K562 (cell line): Measurements from ENCODE around the gene TPSG1. TPM values are rescaled to one million over a fixed set of nuclear protein-coding genes. Genes with fewer than 3 reads are reported as not detected.

ENCODE experiments used
- ATAC-seq: fragments of 200-7000 bp; cut with Tn5 transposase; 3 replicates; pipeline ENCODE4 v1.9.1; 2020; ENCODE audit warnings: moderate library complexity
- BruUV-seq: library from RNA; stranded (reverse); fragments of 400-500 nt; replicated peaks from 2 replicates; lab custom pipeline; 2021; lab: Mats Ljungman, UMichigan
- CTCF ChIA-PET: fragments of 300-600 bp; formaldehyde crosslinking; extraction: SDS; loops from one replicate; lab custom pipeline; 2021; ENCODE audit warnings: low intra/inter-chr PET ratio; lab: Yijun Ruan, JAX
- POLR2A ChIA-PET: fragments of 300-600, 350-650 bp; sonication (Branson Sonifier 250); formaldehyde crosslinking; extraction: SDS; loops from one replicate; lab custom pipeline; 2021; ENCODE audit warnings: antibody characterized with exemption, inconsistent platforms; lab: Yijun Ruan, JAX
- DNase-seq, 4 experiments: peaks; one replicate each; pipeline versions ENCODE4 v3.0.0 to v3.0.0-alpha.2; 2011 to 2018; ENCODE audit warnings: low spot score in 3 of 4, mixed read lengths in 3 of 4; ENCODE audit errors: extremely low read depth in 1 of 4
- FAIRE-seq: peaks from 2 replicates; lab custom pipeline; 2011; peaks lifted over from hg19 to GRCh38; lab: Jason Lieb, UNC
- H2AFZ ChIP-seq: 2 replicates; pipeline ENCODE4 v1.6.0; 2011; ENCODE audit warnings: low read depth, low read length, control low read depth, inconsistent platforms
- H3K27ac ChIP-seq: fragments of 200-600 bp; 3 replicates; pipeline ENCODE4 v1.8.0; 2011; ENCODE audit warnings: low read depth, mild to moderate bottlenecking, control low read depth, inconsistent platforms, low read length, moderate library complexity, mixed read lengths; ENCODE audit errors: extremely low read depth
- H3K27me3 ChIP-seq, 2 experiments: fragments of 300-600 bp in 1 of 2; 2 replicates in 1 of 2; 3 replicates in 1 of 2; pipeline versions ENCODE4 v1.6.0 to v1.8.0; 2011; ENCODE audit warnings: inconsistent platforms in 2 of 2, low read length in 2 of 2, mild to moderate bottlenecking in 1 of 2, mixed read lengths in 1 of 2, moderate library complexity in 1 of 2; ENCODE audit not compliant: control insufficient read depth in 2 of 2, insufficient read depth in 2 of 2
- H3K36me3 ChIP-seq: fragments of 300-600 bp; 3 replicates; pipeline ENCODE4 v1.8.0; 2011; ENCODE audit warnings: mild to moderate bottlenecking, low read length, inconsistent platforms; ENCODE audit not compliant: control insufficient read depth, insufficient read depth
- H3K4me1 ChIP-seq, 2 experiments: fragments of 200-600 bp in 1 of 2; replicated peaks in 1 of 2; 2 replicates in 1 of 2; 3 replicates in 1 of 2; pipeline versions ENCODE4 v1.5.1 to v1.8.0; 2011; ENCODE audit warnings: inconsistent platforms in 2 of 2, low read length in 2 of 2, mild to moderate bottlenecking in 1 of 2, mixed read lengths in 1 of 2, moderate library complexity in 1 of 2; ENCODE audit not compliant: control insufficient read depth in 2 of 2, insufficient read depth in 2 of 2
- H3K4me2 ChIP-seq: 2 replicates; pipeline ENCODE4 v1.6.1; 2011; ENCODE audit warnings: low read length, control low read depth, inconsistent platforms, mixed read lengths; ENCODE audit not compliant: insufficient read depth
- H3K4me3 ChIP-seq: fragments of 200-600 bp; sonication (generic), shearing (Covaris generic); 2 replicates; pipeline ENCODE4 v1.5.1; 2016; ENCODE audit warnings: control low read depth, inconsistent platforms
- H3K79me2 ChIP-seq: fragments of 200-600 bp; 3 replicates; pipeline ENCODE4 v1.8.0; 2011; ENCODE audit warnings: low read length, inconsistent platforms; ENCODE audit not compliant: control insufficient read depth, insufficient read depth
- H3K9ac ChIP-seq, 2 experiments: 2 replicates each; pipeline versions ENCODE4 v1.6.0 to v1.6.1; 2011; ENCODE audit warnings: low read depth in 2 of 2, low read length in 2 of 2, control low read depth in 1 of 2, inconsistent platforms in 1 of 2, mild to moderate bottlenecking in 1 of 2, mixed read lengths in 1 of 2; ENCODE audit not compliant: insufficient read depth in 1 of 2
- H3K9me1 ChIP-seq: one replicate; pipeline ENCODE4 v1.6.0; 2011; ENCODE audit warnings: inconsistent platforms, mild to moderate bottlenecking, low read length, moderate library complexity; ENCODE audit not compliant: control insufficient read depth, insufficient read depth
- H3K9me3 ChIP-seq: replicated peaks from 2 replicates; pipeline ENCODE4 v1.5.1; 2011; ENCODE audit warnings: low read depth, low read length, inconsistent platforms; ENCODE audit not compliant: control insufficient read depth, insufficient read depth
- H4K20me1 ChIP-seq: replicated peaks from 2 replicates; pipeline ENCODE4 v1.6.1; 2011; ENCODE audit warnings: low read length, inconsistent platforms, mixed read lengths; ENCODE audit not compliant: control insufficient read depth, insufficient read depth
- ATF4 ChIP-seq: fragments of 450-650 bp; formaldehyde crosslinking; IDR thresholded peaks from 2 replicates; pipeline ENCODE4 v1.4.0; 2022; ENCODE audit warnings: mild to moderate bottlenecking, moderate library complexity
- BRD4 ChIP-seq: fragments of 200-600 bp; sonication (generic); IDR thresholded peaks from 2 replicates; pipeline ENCODE4 v1.6.1; 2017; ENCODE audit warnings: inconsistent platforms
- ELF4 ChIP-seq: fragments of 450-650 bp; formaldehyde crosslinking; IDR thresholded peaks from 2 replicates; pipeline ENCODE4 v1.4.0; 2022; ENCODE audit warnings: missing genetic modification characterization
- ESRRB ChIP-seq: fragments of 250-450 bp; sonication (Bioruptor Pico); IDR thresholded peaks from 2 replicates; pipeline ENCODE4 v1.5.0; 2020; ENCODE audit warnings: mild to moderate bottlenecking, moderate library complexity, borderline replicate concordance
- MEF2D ChIP-seq: conservative IDR thresholded peaks from 2 replicates; pipeline ENCODE4 v1.6.1; 2016; ENCODE audit warnings: low read depth, missing genetic modification characterization, missing compliant biosample characterization
- U2AF1 ChIP-seq: fragments of 200-400 bp; formaldehyde crosslinking; optimal IDR thresholded peaks from 2 replicates; pipeline ENCODE3; 2017; ENCODE audit warnings: mild to moderate bottlenecking, low read depth, low read length, moderate library complexity
- ZNF239 ChIP-seq: fragments of 250-450 bp; sonication (Bioruptor Pico); IDR thresholded peaks from 2 replicates; pipeline ENCODE4 v1.4.0; 2020; ENCODE audit warnings: mild to moderate bottlenecking
- ZNF778 ChIP-seq: fragments of 450-650 bp; formaldehyde crosslinking; IDR thresholded peaks from 2 replicates; pipeline ENCODE4 v1.4.0; 2020; ENCODE audit warnings: mild to moderate bottlenecking, moderate library complexity
- WGBS: fragments of 100-300 bp; shearing (Covaris generic); methylation state at CpG from one replicate; pipeline ENCODE4 v1.1.6; 2016; ENCODE audit warnings: low coverage, mixed read lengths; ENCODE audit not compliant: insufficient coverage; ENCODE audit errors: missing lambda C conversion rate; 5-methylcytosine and 5-hydroxymethylcytosine counted together
- in situ Hi-C: fragments of 300-500 bp; cut with MboI; formaldehyde crosslinking; loops from 4 replicates; pipeline ENCODE4 v1.15.0; 2018; ENCODE audit warnings: inconsistent platforms, mixed read lengths
- intact Hi-C: fragments of 100-400 bp; cut with micrococcal nuclease; formaldehyde crosslinking; loops from 2 replicates; pipeline ENCODE4 v1.14.2; 2022
- polyA plus RNA-seq, 8 experiments: library from polyadenylated mRNA; depleted of rRNA in 4 of 8; stranded (reverse) in 5 of 8; unstranded in 3 of 8; fragments of >200 nt; fragmentation: Nextera tagmentation in 2 of 8; fragmentation: Illumina TruSeq in 1 of 8; extraction: Ambion mirVana in 2 of 8; extraction: Trizol in 1 of 8; gene quantifications; 2 replicates each; pipeline versions ENCODE4 v1.2.1 to v1.2.3, GENCODE V29; 2011 to 2014; ENCODE audit warnings: inconsistent platforms in 1 of 8, missing spikeins in 1 of 8
- total RNA-seq, 7 experiments: library from RNA; depleted of rRNA in 6 of 7; stranded (reverse); fragments of >200 nt in 6 of 7; fragmentation: Illumina TruSeq in 2 of 7; extraction: Trizol in 2 of 7; gene quantifications; 2 replicates each; pipeline versions ENCODE4 v1.2.1 to v1.2.3, GENCODE V29; 2011 to 2021; ENCODE audit warnings: low replicate concordance in 1 of 7

Gene TPSG1
- total and polyA plus RNA-seq, 9 of the 15 experiments (the other 6 are each of a cell fraction or from before 2014, with no cell fraction given): not detected

- H3K4me2 ChIP-seq: no peak overlapping the region
- CTCF ChIA-PET: no interaction called here
- DNase-seq (no peak), ATAC-seq (no peak), FAIRE-seq (no peak)
- no peak overlapping the region for H3K4me3 ChIP-seq
- no peaks in the 10 kb centered on the region for H3K79me2 ChIP-seq
- BruUV-seq: no TSS peak
- H3K36me3 ChIP-seq: no peaks in the 10 kb centered on the region
- H3K9me3 ChIP-seq: no peaks in the 10 kb centered on the region
- no peaks in the 10 kb centered on the region for H4K20me1 ChIP-seq
- 0% methylated on average over 12 of the region's 16 CpGs for WGBS
- H3K9ac ChIP-seq: no peak overlapping the region
- POLR2A ChIA-PET: no interaction called here
- H3K27me3 ChIP-seq: peaks cover 32 to 89% of the 10 kb centered on the region in 2 experiments; a peak in 4 of 5 replicates
- intact Hi-C loops: no loop called here
- no peaks in the 10 kb centered on the region for H3K9me1 ChIP-seq
- in situ Hi-C loops: no loop called here
- TF ChIP-seq ZNF778 (CRISPR knock-in tag) (no peak), ESRRB (no peak), ELF4 (CRISPR knock-in tag) (no peak), U2AF1 (no peak), MEF2D (no peak), BRD4 (no peak), ATF4 (CRISPR knock-in tag) (no peak), ZNF239 (CRISPR knock-in tag) (no peak)
- no peak overlapping the region for H3K27ac ChIP-seq
- H2AFZ ChIP-seq: no peak overlapping the region
- H3K4me1 ChIP-seq: peaks cover 0 to 51% of the 10 kb centered on the region in 2 experiments; a peak in 2 of 5 replicates
These were observed 18.3 kb downstream of the TPSG1 start for GRCh38 chr16:1206786-1207185.
